UCSD-AML1 (cell line): ENCODE results near the gene NOS1AP.
"Not testable (repeated sequence)": the region's sequence is repeated elsewhere in the genome, so short reads cannot be mapped to it uniquely, and the experiment has no call there.

ENCODE experiments used
- DNase-seq: peaks from one replicate; lab custom pipeline; 2025; ENCODE audit not compliant: unreplicated experiment; lab: John Stamatoyannopoulos, UW

NOS1AP gene

GRCh38 chr1:162191396-162192305 lies 122.2 kb downstream of the NOS1AP start:
- no peak for DNase-seq

GRCh38 chr1:162192306-162192678 lies 122.8 kb downstream of the NOS1AP start:
- DNase-seq, result no peak

GRCh38 chr1:162192763-162193162 lies 123.3 kb downstream of the NOS1AP start:
- DNase-seq, result no peak

GRCh38 chr1:162193221-162193620 lies 123.7 kb downstream of the NOS1AP start:
- DNase-seq, result no peak

- no peak for DNase-seq
Observed at GRCh38 chr1:162193815-162194214, 124.3 kb downstream of the NOS1AP start.

- DNase-seq, result no peak
Observed at GRCh38 chr1:162195567-162195966, 126.1 kb downstream of the NOS1AP start.

- DNase-seq, result no peak
Observed at GRCh38 chr1:162196387-162196786, 126.9 kb downstream of the NOS1AP start.

GRCh38 chr1:162197041-162197531 lies 127.6 kb downstream of the NOS1AP start:
- DNase-seq, result no peak

GRCh38 chr1:162197615-162198421 lies 128.3 kb downstream of the NOS1AP start:
- no peak for DNase-seq

- no peak for DNase-seq
Observed at GRCh38 chr1:162200096-162200847, 130.8 kb downstream of the NOS1AP start.

GRCh38 chr1:162201062-162201461 lies 131.6 kb downstream of the NOS1AP start:
- not testable (repeated sequence) for DNase-seq

- no peak for DNase-seq
Observed at GRCh38 chr1:162204129-162204822, 134.8 kb downstream of the NOS1AP start.

GRCh38 chr1:162204823-162205155 lies 135.3 kb downstream of the NOS1AP start:
- no peak for DNase-seq

GRCh38 chr1:162206300-162206699 lies 136.8 kb downstream of the NOS1AP start:
- no peak for DNase-seq

- no peak for DNase-seq
Observed at GRCh38 chr1:162206749-162207635, 137.5 kb downstream of the NOS1AP start.

- no peak for DNase-seq
Observed at GRCh38 chr1:162207862-162208261, 138.4 kb downstream of the NOS1AP start.

- DNase-seq, result no peak
Observed at GRCh38 chr1:162210196-162210595, 140.7 kb downstream of the NOS1AP start.

- no peak for DNase-seq
Observed at GRCh38 chr1:162212713-162213112, 143.2 kb downstream of the NOS1AP start.

- no peak for DNase-seq
Observed at GRCh38 chr1:162213281-162213912, 143.9 kb downstream of the NOS1AP start.
